Stimulated activated memory B cell treated with anti-CD40 and anti-IgM and Interleukin-4, amounts not matched to agents 10 μg/mL and 1 μg/mL and 100 μg/mL, for 72 hours (primary cell): ENCODE data around the gene KIF1B.
"Not testable (repeated sequence)": the region's sequence is repeated elsewhere in the genome, so short reads cannot be mapped to it uniquely, and the experiment has no call there.

ENCODE experiments used
- ATAC-seq: fragments of 150-1000 bp; cut with Tn5 transposase; 2 replicates; pipeline ENCODE4 v1.10.0; 2021
- H3K27ac Mint-ChIP-seq: one replicate; pipeline ENCODE4 v1.8.0; 2022; ENCODE audit warnings: mild to moderate bottlenecking, mixed read lengths
- H3K27me3 Mint-ChIP-seq: one replicate; pipeline ENCODE4 v1.8.0; 2022; ENCODE audit warnings: mixed read lengths
- H3K36me3 Mint-ChIP-seq: one replicate; pipeline ENCODE4 v1.8.0; 2022; ENCODE audit warnings: mixed read lengths
- H3K4me1 Mint-ChIP-seq: one replicate; pipeline ENCODE4 v1.8.0; 2022; ENCODE audit warnings: mixed read lengths
- H3K4me3 Mint-ChIP-seq: one replicate; pipeline ENCODE4 v1.8.0; 2022; ENCODE audit warnings: mild to moderate bottlenecking, moderate library complexity, mixed read lengths
- H3K9me3 Mint-ChIP-seq: one replicate; pipeline ENCODE4 v1.8.0; 2022; ENCODE audit warnings: mixed read lengths

Gene KIF1B

DNA sequence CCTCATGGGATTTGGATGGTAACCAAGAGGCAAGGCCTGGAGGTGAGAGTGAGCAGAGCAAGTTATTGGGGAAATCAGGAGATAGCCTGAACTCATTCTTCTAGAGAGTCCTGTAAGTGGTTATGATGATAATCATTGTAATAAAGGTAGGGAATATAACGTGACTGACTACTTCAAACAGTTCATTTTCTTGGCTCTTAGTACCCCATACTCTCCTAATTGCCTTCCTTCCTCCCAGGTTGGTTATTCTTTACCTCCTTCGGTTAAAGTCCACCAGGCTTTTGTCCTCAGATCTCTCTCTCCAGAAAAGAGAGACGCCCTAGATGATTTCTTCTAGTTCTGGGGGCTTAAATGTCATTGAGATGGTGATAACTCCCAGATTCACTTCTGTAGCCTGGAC lies 35.3 kb downstream of the KIF1B start:
- Mint-ChIP-seq H3K4me3 (no peak overlapping the region), H3K36me3 (peaks cover 6% of the 10 kb centered on the region), H3K27ac (no peak overlapping the region), H3K9me3 (no peaks in the 10 kb centered on the region), H3K27me3 (no peaks in the 10 kb centered on the region), H3K4me1 (peaks cover 16% of the 10 kb centered on the region)
- ATAC-seq, result no peak

DNA sequence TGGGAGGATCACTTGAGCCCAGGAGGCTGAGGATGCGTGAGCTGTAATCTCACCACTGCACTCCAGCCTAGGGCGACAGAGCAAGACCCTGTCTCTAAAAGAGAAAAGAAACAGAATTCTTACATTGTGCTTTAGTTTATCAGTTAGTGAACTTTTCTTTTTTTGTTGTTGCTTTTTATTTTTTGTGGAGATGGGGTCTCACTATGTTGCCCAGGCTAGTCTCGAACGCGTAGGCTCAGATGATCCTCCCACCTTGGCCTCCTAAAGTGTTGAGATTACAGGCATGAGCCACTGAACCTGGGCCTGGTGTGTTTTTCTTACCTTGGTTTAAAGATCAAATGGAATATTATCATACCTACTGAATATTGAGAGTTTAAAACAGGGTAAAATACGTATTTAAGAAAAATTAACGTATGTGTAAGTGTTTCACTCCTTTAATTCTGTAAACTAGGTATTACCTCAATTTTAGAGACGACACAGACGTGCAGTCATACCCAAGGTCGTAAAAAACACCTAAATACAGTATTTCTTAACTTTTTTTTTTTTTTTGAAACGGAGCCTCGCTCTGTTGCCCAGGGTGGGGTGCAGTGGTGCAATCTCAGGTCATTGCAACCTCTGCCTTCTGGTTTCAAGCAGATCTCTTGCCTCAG lies 39.6 kb downstream of the KIF1B start:
- Mint-ChIP-seq H3K36me3 (peaks cover 6% of the 10 kb centered on the region), H3K4me3 (no peak overlapping the region), H3K27me3 (no peaks in the 10 kb centered on the region), H3K27ac (no peak overlapping the region), H3K4me1 (no peaks in the 10 kb centered on the region), H3K9me3 (no peaks in the 10 kb centered on the region)
- ATAC-seq, result no peak

DNA sequence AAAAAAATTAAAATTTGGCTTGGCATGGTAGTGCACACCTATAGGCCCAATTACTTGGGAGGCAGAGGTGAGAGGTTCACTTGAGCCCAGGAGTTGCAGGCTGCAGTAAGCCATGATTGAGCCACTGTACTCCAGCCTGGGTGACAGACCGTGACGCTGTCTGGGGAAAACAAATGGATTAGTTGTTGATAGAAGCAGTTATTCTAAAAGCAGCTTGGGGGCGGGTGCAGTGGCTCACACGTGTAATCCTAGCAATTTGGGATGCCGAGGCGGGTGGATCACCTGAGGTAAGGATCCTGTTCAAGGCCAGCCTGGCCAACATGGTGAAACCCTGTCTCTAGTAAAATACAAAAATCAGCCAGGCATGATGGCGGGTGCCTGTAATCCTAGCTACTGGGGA lies 40.3 kb downstream of the KIF1B start:
- Mint-ChIP-seq H3K27ac (no peak overlapping the region), H3K9me3 (no peaks in the 10 kb centered on the region), H3K4me1 (no peaks in the 10 kb centered on the region), H3K4me3 (no peak overlapping the region), H3K36me3 (peaks cover 6% of the 10 kb centered on the region), H3K27me3 (no peaks in the 10 kb centered on the region)
- no peak for ATAC-seq

DNA sequence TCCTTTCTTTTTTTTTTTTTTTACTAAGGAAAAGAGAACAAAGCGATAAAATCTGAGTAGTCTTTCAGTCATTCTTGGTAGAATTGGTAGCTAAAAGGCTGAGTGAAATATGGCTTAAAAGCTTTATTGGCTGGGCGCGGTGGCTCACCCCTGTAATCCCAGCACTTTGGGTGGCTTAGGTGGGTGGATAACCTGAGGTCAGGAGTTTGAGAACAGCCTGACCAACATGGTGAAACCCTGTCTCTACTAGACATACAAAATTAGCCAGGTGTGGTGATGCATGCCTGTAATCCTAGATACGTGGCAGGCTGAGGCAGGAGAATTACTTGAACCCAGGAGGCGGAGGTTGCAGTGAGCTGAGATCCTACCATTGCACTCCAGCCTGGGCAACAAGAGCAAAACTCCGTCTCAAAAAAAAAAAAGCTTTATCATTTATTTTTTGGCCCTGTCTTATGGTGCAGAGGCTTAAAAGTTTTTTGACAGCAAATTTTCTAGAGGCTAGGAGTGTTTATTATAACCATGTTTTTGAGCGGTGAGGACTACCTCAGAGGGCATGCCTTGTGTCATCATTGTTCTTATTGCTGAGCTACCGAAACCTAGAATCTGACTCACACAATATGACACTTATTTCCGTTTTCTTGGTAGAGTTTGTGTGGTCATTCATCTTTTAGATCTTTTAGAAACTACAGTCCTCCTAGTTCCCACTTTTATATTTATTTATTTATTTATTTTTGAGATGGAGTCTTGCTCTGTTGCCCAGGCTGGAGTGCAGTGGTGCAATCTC lies 41.1 kb downstream of the KIF1B start:
- not testable (repeated sequence) for H3K9me3 Mint-ChIP-seq, H3K4me1 Mint-ChIP-seq, H3K36me3 Mint-ChIP-seq, H3K4me3 Mint-ChIP-seq, H3K27ac Mint-ChIP-seq, H3K27me3 Mint-ChIP-seq, ATAC-seq

DNA sequence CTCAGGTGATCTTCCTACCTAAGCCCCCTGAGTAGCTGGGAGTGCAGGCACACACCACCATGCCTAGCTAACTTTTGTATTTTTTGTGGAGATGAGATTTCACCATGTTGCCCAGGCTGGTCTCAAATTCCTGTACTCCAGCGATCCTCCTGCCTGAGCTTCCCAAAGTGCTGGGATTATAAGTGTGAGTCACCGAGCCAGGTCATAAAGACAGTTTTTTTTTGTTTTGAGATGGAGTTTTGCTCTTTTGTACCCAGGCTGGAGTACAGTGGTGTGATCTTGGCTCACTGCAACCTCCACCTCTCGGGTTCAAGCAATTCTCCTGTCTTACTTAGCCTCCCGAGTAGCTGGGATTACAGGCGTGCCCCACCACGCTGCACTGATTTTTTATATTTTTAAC lies 42.1 kb downstream of the KIF1B start:
- H3K4me1 Mint-ChIP-seq, result no peaks in the 10 kb centered on the region
- H3K4me3 Mint-ChIP-seq, result no peak overlapping the region

DNA sequence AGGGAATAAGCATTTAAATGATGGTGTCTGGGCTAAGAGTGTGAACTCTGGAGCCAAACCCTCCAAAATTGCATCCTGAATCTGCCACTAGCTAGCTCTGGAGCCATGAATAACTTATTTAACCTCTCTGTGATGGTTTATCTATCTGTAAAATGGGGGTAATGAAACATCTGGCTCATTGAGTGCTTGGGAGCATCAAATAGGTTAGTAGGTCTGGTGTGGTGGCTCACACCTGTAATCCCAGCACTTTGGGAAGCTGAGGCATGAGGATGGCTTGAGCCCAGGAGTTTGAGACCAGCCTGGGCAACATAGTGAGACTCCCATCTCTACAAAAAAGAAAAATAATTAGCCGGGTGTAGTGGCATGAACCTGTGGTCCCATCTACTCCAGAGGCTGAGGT lies 42.8 kb downstream of the KIF1B start:
- Mint-ChIP-seq H3K9me3 (no peaks in the 10 kb centered on the region), H3K4me3 (no peak overlapping the region), H3K4me1 (no peaks in the 10 kb centered on the region), H3K27ac (no peak overlapping the region), H3K27me3 (no peaks in the 10 kb centered on the region), H3K36me3 (peaks cover 14% of the 10 kb centered on the region)
- ATAC-seq, result no peak

More for the DNA sequence above, 42.1 kb downstream of the KIF1B start:
- H3K9me3 Mint-ChIP-seq, result no peaks in the 10 kb centered on the region
- H3K27ac Mint-ChIP-seq, result no peak overlapping the region
- ATAC-seq, result no peak
- no peaks in the 10 kb centered on the region for H3K27me3 Mint-ChIP-seq
- H3K36me3 Mint-ChIP-seq, result peaks cover 8% of the 10 kb centered on the region

DNA sequence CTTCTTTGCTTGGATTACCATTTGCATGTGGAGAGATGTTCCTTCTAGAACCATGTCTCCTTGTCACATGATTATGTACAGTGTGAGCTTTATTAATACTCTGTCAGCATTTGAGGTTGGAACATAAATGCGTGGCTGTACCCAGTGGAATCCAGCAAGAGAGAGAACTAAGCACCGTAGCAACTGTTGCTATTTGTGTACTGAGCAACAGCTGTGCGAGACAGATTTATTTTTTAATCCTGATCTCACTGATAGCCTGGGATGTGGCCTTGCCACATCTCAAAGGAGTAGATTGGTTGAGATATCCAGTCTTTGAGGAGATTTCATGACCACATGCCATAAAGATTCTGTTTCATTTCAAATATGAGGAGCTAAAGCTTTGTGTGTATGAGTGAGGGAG lies 43.4 kb downstream of the KIF1B start:
- H3K36me3 Mint-ChIP-seq, result peaks cover 15% of the 10 kb centered on the region
- H3K27me3 Mint-ChIP-seq, result no peaks in the 10 kb centered on the region
- no peak overlapping the region for H3K27ac Mint-ChIP-seq
- no peak overlapping the region for H3K4me3 Mint-ChIP-seq
- no peaks in the 10 kb centered on the region for H3K4me1 Mint-ChIP-seq
- no peaks in the 10 kb centered on the region for H3K9me3 Mint-ChIP-seq
- no peak for ATAC-seq

DNA sequence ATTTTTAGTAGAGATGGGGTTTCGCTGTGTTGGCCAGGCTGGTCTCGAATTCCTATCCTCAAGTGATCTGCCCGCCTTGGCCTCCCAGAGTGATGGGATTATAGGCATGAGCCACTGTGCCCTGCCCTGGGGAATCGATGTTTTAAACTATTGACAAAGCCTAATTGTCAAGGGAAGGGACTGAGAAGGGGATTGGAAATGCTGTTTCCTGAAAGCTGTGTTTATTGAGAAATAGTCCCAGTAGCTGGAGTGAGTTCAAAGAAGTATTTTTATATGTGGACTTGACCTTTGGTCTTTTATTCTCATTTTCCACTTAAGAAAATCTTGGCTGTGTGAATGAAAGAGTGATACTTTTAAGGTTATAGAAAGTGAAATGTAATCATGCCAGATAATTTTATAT lies 47.5 kb downstream of the KIF1B start:
- Mint-ChIP-seq H3K4me3 (no peak overlapping the region), H3K27ac (no peak overlapping the region), H3K4me1 (no peaks in the 10 kb centered on the region), H3K27me3 (no peaks in the 10 kb centered on the region), H3K36me3 (peaks cover 30% of the 10 kb centered on the region), H3K9me3 (no peaks in the 10 kb centered on the region)
- no peak for ATAC-seq

DNA sequence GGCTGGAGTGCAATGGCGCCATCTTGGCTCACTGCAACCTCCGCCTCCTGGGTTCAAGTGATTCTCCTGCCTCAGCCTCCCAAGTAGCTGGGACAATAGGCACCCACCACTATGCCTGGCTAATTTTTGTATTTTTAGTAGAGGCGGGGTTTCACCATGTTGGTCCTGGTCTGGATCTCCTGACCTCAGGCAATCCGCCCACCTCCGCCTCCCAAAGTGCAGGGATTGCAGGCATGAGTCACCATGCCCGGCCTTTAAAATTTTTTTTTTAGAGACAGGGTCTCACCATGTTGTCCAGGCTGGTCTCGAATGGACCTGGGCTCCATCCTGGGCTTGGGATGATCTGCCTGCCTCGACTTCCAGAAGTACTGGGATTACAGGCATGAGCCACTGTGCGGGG lies 49.2 kb downstream of the KIF1B start:
- not testable (repeated sequence) for H3K4me3 Mint-ChIP-seq, H3K9me3 Mint-ChIP-seq, ATAC-seq, H3K27me3 Mint-ChIP-seq, H3K27ac Mint-ChIP-seq, H3K4me1 Mint-ChIP-seq
- peaks cover 41% of the 10 kb centered on the region for H3K36me3 Mint-ChIP-seq

DNA sequence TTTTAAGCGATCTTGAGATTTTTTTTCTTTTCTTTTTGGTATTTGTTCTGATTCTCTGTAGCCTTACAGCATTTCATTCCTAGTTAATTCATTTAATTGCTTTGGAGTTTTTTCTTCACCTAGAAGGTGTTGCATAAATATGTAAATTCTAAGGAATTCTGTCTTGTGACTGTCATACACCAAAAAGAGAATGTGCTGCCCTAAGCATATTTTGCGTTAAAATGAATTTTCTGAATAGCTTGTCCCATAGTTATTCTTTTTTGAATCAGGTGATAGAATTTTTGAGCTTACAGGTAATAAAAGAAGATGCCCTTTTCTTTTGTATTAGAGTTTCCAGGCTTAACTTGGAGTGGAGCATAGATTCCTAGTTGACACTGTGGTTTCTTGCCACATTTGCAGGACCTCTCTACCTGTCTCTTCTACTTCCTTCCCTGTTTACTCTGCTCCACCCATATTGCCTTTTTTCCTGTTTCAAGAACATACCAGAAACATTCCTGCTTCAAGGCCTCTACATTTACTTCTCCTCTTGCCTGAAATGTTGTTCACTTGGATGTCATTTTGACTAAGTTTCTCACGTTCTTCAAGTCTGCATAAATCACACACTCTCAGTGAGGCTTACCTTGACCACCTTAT lies 53.2 kb downstream of the KIF1B start:
- Mint-ChIP-seq H3K27me3 (no peaks in the 10 kb centered on the region), H3K27ac (no peak overlapping the region), H3K9me3 (no peaks in the 10 kb centered on the region), H3K4me3 (no peak overlapping the region), H3K36me3 (peaks cover 35% of the 10 kb centered on the region), H3K4me1 (peaks cover 8% of the 10 kb centered on the region)
- no peak for ATAC-seq

DNA sequence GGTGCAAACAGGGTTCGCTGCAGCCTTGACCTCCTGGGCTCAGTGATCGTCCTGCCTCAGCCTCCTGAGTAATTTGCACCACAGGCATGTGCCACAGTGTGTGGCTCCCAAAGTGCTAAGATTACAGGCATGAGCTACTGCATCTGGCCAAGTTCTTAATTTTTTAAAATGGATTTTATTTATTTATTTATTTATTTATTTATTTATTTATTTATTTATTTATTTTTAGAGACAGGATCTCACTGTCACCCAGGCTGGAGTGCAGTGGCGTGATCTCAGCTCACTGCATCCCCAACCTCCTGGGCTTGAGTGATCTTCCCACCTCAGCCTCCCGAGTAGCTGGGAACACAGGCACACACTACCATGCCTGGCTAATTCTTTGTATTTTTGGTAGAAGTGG lies 54.7 kb downstream of the KIF1B start:
- Mint-ChIP-seq H3K4me3 (no peak overlapping the region), H3K27ac (no peak overlapping the region), H3K4me1 (peaks cover 8% of the 10 kb centered on the region), H3K36me3 (peaks cover 31% of the 10 kb centered on the region), H3K9me3 (no peaks in the 10 kb centered on the region), H3K27me3 (no peaks in the 10 kb centered on the region)
- no peak for ATAC-seq

DNA sequence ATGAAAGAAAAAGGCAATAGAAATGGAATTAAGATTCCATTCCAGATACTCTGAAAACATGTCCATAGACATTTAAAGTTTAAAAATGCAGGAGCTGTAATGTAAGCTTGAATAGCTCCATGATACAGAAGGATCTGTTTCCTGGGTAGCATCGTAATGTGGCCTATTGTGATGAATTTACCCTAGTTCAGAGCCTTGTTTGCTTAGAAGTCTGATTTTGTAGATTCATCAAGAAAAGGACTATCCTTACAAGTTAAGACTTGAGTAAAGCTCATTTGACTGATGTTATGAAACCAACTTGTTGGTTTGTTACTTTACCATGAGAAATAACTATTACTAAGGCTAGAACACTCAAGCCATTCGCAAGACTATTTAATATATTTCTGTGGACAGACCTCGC lies 55.5 kb downstream of the KIF1B start:
- peaks cover 31% of the 10 kb centered on the region for H3K36me3 Mint-ChIP-seq
- H3K27me3 Mint-ChIP-seq, result no peaks in the 10 kb centered on the region
- H3K4me1 Mint-ChIP-seq, result peaks cover 8% of the 10 kb centered on the region
- H3K9me3 Mint-ChIP-seq, result no peaks in the 10 kb centered on the region
- no peak for ATAC-seq
- H3K27ac Mint-ChIP-seq, result no peak overlapping the region
- H3K4me3 Mint-ChIP-seq, result no peak overlapping the region

DNA sequence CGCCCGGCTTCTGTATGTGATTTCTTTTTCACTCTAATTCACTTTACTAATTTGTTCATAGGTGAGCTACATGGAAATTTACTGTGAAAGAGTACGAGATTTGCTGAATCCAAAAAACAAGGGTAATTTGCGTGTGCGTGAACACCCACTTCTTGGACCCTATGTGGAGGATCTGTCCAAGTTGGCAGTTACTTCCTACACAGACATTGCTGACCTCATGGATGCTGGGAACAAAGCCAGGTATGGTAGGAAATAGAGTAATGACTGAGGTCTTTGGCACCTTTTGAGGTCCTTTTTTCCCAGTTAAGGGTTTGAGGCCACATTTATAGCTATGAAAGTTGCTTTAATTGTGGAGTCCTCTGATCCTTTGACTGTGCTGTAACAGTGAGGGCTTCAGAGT lies 56.9 kb downstream of the KIF1B start:
- no peak for ATAC-seq
- Mint-ChIP-seq H3K36me3 (peaks cover 33% of the 10 kb centered on the region), H3K9me3 (no peaks in the 10 kb centered on the region), H3K4me3 (no peak overlapping the region), H3K27me3 (no peaks in the 10 kb centered on the region), H3K4me1 (peaks cover 8% of the 10 kb centered on the region), H3K27ac (no peak overlapping the region)

DNA sequence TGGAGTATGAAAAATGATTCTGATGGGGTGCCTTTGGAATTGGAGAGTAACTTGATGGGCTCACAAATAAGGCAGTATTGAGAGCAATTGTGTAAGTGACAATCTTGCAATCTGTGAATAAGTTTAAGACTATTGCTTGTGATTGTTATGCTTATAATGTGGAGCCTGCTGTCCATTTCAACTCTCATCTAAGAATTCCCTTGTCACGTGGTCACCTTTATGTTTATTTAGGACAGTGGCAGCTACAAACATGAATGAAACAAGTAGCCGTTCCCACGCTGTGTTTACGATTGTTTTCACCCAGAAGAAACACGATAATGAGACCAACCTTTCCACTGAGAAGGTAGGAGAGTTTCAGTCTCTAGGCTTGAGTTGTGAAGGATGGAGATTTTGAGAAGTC lies 57.6 kb downstream of the KIF1B start:
- H3K4me1 Mint-ChIP-seq, result peaks cover 8% of the 10 kb centered on the region
- peaks cover 28% of the 10 kb centered on the region for H3K36me3 Mint-ChIP-seq
- no peak overlapping the region for H3K4me3 Mint-ChIP-seq
- ATAC-seq, result no peak
- no peaks in the 10 kb centered on the region for H3K9me3 Mint-ChIP-seq
- H3K27me3 Mint-ChIP-seq, result no peaks in the 10 kb centered on the region
- no peak overlapping the region for H3K27ac Mint-ChIP-seq

DNA sequence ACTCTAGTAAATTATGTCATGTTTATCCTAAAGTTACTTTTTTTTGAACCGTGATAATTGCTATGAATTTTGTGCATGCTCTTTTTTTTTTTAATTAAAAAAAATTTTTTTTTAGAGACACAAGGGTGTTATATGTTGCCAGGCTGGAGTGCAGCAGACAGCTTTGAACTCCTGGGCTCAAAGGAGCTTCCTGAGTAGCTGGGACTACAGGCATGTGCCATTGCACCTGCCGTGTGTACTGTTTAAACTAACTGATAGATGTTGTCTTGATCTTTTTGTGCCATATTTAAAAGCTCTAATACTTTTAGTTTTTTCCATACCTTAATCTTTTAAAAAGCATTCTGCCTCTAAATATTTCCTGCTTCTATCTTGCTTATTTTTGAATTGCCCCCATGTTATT lies 60.7 kb downstream of the KIF1B start:
- Mint-ChIP-seq H3K27ac (no peak overlapping the region), H3K4me1 (no peaks in the 10 kb centered on the region), H3K4me3 (no peak overlapping the region), H3K27me3 (no peaks in the 10 kb centered on the region), H3K9me3 (no peaks in the 10 kb centered on the region), H3K36me3 (peaks cover 30% of the 10 kb centered on the region)
- no peak for ATAC-seq

DNA sequence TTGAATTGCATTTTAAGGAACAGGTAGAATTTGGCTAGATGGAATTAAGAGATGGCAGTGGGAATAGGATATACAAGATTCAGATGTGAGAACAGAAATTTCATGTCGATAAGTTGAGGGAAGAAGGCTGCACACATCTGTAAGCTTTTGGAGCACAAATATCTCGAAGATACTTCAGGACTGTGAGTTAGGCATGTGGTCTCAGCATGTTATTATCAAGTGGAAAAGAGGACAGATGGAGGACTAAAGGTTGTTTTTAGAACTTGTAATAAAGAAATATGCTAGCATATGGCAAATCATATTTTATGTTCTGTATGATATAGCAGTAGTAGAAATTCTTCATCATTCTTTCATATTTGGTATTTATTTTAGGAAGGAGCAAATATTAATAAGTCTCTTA lies 61.5 kb downstream of the KIF1B start:
- ATAC-seq, result no peak
- Mint-ChIP-seq H3K27me3 (no peaks in the 10 kb centered on the region), H3K36me3 (peaks cover 30% of the 10 kb centered on the region), H3K4me1 (no peaks in the 10 kb centered on the region), H3K9me3 (no peaks in the 10 kb centered on the region), H3K4me3 (no peak overlapping the region), H3K27ac (no peak overlapping the region)
